Measurements from ENCODE around the gene ACACA.

- TF ChIP-seq CTCF (conservative IDR thresholded peaks at IDR 0.05; ENCODE audit: low read depth, low read length) (no peak), EZH2 (IDR thresholded peaks at IDR 0.05; ENCODE audit: low read length, unreplicated experiment) (no peak)
Measured at GRCh38 chr17:37041932-37042331, 364.7 kb downstream of the ACACA start.
